Measurements from ENCODE around the gene BFAR.

- TF ChIP-seq, protein P1, sequence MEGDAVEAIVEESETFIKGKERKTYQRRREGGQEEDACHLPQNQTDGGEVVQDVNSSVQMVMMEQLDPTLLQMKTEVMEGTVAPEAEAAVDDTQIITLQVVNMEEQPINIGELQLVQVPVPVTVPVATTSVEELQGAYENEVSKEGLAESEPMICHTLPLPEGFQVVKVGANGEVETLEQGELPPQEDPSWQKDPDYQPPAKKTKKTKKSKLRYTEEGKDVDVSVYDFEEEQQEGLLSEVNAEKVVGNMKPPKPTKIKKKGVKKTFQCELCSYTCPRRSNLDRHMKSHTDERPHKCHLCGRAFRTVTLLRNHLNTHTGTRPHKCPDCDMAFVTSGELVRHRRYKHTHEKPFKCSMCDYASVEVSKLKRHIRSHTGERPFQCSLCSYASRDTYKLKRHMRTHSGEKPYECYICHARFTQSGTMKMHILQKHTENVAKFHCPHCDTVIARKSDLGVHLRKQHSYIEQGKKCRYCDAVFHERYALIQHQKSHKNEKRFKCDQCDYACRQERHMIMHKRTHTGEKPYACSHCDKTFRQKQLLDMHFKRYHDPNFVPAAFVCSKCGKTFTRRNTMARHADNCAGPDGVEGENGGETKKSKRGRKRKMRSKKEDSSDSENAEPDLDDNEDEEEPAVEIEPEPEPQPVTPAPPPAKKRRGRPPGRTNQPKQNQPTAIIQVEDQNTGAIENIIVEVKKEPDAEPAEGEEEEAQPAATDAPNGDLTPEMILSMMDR (IDR thresholded peaks at IDR 0.05) = no peak
- TF ChIP-seq MAFK (IDR thresholded peaks at IDR 0.05; ENCODE audit: partially characterized antibody) = no peak
- TF ChIP-seq SMC3 (IDR thresholded peaks at IDR 0.05) = no peak
- TF ChIP-seq HDAC2 (IDR thresholded peaks at IDR 0.05) = no peak
- TF ChIP-seq KDM5A (IDR thresholded peaks at IDR 0.05) = no peak
- TF ChIP-seq POLR2A (IDR thresholded peaks at IDR 0.05; ENCODE audit: low read length) = no peak
- TF ChIP-seq ZSCAN20 (CRISPR knock-in tag; IDR thresholded peaks at IDR 0.05) = no peak
Measured at GRCh38 chr16:14641926-14642325, 9.2 kb downstream of the BFAR start.

Data from A549 (cell line).